ENCODE measurements around the gene ROR1.
"Not testable (repeated sequence)": the region's sequence is repeated elsewhere in the genome, so short reads cannot be mapped to it uniquely, and the experiment has no call there.

Gene ROR1

DNA sequence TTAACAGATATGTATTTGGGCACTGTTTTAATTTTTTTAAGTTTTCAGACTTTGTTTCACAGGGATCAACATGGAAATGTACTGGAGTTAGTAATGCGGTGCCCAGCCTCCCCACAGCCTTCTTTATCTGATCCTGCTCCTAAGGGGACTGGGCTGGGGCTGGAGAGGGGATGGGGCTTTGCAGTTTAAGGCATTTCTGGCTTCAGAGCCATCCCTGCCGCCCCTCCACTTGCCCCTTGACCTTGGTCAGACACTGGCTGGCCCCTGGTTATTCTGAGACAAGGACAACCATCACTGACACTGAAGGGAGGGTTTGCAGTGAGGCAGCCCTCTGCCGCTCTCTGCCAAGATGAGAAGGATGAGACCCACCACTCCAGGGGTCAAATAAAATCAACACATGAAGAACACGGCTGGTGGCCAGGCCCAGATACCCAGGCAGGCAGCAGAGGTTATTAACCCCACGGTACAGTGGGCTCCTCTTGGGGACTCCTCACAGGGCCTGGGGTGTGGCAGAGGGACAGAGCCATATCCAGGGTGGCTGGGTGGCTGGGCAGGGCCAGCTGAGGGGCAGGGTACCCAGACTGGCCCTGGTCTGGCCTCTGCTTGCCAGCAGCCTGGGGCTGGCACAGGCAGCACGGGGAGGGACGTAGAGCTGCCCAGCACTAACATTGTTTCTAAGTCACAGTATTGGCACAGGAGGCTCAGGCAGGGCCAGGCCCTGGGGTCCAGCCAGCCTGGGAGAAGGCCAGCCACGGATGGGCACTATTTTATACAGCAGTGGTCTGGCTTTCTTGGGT is 422.5 kb downstream of the ROR1 start:
- no peak for DNase-seq

DNA sequence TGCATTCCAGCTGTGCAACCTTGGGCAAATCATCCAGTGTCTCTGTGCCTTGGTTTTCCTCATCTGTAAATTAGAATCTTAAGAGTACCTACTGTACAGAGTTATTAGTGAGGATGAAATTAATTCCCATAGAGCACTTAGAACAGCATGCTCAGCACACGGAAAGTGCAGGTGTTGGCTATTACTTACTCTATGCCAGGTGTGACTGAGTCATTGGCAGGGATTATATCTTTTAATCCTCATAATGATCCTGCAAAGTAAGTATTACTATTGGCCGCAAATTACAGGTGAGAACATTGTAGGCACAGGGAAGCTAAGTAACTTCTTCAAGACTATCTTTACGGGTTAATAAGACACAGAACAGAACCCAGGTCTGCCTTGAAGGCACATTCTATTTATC is 423.3 kb downstream of the ROR1 start:
- DNase-seq = no peak

- no peak for DNase-seq
Observed at GRCh38 chr1:64199154-64199553, 425.3 kb downstream of the ROR1 start.

GRCh38 chr1:64200064-64200463 is 426.2 kb downstream of the ROR1 start:
- DNase-seq = no peak

- no peak for DNase-seq
Observed at GRCh38 chr1:64203420-64203819, 429.6 kb downstream of the ROR1 start, which contains the start of gene UBE2U. Gene UBE2U (plus strand): TSS chr1:64203623. CDS start chr1:64204051, 428 bp downstream.

DNA sequence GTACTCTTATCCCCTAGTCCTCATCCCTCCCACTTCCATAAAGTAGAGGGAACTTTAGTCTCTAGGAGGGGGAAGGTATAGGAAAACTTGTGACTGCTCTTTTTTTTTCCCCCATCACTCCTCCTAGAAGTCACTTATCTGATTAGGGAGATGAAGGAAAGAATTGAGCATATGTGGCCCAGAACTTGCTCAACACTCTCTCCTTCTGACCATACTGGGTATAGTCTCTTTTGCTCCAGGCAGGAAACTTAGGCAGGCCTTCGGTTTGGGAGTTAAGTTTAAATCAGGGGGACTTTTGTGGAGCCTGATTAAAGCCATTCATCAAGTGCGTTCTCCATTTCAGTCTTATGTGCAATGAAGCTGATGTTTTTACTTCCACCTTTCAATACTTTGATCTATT is 435.4 kb downstream of the ROR1 start:
- no peak for DNase-seq

DNA sequence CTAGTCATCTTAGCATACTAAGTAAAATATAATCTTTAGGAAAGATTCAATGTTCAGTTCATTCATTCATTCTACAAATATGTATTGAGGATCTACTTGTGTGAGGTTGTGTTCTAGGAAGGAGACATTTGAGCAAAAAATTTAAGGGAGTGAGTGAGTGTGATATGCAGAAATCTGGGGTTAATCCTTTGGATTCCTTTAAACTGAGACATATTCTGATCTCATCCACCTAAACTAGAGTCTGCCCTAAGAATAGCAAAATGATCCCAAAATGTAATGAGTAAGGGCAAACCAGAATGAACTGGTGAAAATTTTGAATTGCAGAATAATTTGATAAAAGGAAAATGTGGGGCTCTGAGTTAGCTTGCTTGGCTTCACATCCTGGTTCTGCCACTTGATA is 438.2 kb downstream of the ROR1 start:
- DNase-seq = no peak

GRCh38 chr1:64215576-64215975 is 441.8 kb downstream of the ROR1 start:
- no peak for DNase-seq

DNA sequence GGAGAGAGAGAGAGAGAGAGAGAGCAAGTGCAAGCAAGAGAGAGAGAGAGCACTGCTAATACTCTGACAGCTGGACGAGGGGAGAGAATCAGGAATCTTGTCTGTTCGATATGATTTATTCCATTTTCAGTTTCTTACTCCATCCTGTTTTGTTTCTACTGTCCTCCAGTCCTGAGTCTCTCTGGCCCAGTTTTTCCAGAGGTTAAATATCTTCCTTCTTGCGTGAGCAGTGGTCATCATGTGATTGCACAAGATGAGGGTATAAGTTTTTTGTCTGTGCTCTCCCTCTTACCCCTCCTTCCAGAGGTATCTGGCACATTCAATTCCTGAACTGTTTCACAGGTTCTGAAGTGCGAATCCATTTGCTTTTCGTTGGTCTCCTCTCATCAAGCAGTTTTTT is 446.4 kb downstream of the ROR1 start:
- no peak for DNase-seq

DNA sequence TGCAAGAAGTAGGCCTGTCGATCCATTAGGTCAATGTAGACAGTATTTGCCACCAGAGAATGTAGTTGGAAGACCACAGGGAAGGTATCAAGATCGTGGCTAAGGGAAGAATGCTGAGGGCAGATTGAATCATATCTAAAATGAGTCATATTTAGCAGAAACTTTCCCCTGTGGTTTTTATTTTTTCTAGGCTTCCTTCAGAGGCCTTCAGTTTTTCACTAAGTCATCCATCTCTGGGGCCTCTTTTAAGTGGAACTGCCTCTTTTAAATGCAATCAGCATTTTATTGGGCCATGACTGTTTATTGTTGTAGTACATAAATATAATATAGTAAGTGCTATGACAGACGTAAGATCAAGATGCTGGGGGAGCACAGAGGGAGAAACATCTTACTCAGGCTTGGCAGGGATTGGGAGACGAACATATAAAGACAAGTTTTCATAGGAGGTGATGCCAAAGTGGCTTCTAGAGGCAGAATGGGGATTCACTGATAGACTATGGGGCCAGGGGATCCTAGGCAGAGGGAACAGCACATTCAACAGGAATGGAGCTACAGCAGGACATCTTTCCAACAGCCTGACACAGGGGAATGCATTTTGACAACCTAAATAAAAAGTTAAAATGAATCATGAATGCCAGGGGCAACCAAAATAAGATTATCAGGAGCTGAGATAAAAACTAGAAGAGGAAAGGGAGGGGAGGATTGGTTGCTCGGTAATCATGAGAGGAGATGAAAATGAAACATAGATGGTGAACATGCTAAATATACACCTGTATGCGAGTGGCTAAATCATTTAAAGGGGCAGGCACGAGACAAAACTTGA is 449.7 kb downstream of the ROR1 start:
- DNase-seq = no peak

GRCh38 chr1:64224236-64224635 is 450.4 kb downstream of the ROR1 start:
- DNase-seq = not testable (repeated sequence)

DNA sequence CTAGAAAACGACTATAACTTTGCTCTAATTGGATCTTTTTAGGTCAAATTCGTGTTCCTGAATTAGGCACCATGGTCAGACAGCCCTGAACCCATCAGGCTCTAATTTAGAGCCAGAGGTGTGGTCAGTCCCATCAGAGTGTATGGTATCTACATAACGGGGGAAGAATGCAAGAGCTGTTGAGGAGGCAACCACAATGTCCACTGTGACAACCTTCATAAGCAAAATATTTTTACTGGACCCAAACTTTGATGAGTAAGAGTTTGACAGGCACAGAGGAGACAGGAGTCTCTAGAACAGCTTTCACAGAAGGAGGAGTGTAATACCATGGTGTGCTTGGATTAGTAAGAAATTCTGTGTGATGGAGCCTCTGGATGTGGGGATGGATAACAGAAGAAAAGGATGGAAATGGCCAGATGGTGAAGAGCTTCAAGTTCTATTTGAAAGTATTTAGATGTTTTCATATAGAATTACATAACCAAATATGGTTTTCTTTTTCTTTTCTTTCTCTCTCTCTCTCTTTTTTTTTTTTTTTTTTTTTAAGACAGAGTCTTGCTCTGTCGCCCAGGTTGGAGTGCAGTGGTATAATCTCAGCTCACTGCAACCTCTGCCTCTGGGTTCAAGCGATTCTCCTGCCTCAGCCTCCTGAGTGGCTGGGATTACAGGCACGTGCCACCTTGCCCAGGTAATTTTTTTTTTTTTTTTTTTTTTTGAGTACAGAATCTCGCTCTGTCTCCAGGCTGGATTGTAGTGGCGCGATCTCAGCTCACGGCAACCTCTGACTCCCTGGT is 454.5 kb downstream of the ROR1 start:
- DNase-seq = no peak

DNA sequence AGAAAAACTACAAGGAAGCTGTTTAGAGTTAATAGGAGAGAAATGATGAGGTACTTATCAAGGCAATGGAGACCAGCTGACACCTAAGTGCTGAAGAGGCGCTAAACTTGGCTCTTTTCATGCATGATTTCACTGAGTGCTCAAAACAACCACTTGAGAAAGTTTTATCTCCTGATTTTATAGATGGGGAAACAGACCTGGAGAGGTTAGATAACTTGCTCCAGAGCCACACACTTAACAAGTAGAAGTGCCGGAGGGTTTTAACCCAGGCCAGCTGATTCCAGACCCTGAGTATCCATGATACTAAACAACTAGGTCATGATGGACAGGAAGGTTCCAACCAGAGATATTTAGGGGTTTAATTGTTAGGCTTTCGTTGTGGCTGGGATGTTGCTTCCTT is 455.5 kb downstream of the ROR1 start:
- DNase-seq = no peak

All from stimulated activated CD4-positive, alpha-beta T cell treated with anti-CD3 and anti-CD28 coated beads, Interleukin-2, amount 100 ng/mL, for 24 hours (primary cell).